ENCODE measurements around the gene SERPINI1. TPM values are rescaled to one million over a fixed set of nuclear protein-coding genes. Genes with fewer than 3 reads are reported as not detected.
"Not testable (repeated sequence)": the region's sequence is repeated elsewhere in the genome, so short reads cannot be mapped to it uniquely, and the experiment has no call there.

The SERPINI1 gene
- total RNA-seq, 2 experiments from 2014 or later = 1.2 to 1.7 TPM

- Mint-ChIP-seq H3K36me3 (ENCODE audit: low read depth) (no peaks in the 10 kb centered on the region), H3K9me3 (ENCODE audit: insufficient read depth) (no peaks in the 10 kb centered on the region), H3K4me1 (ENCODE audit: low read depth) (no peaks in the 10 kb centered on the region), H3K27me3 (ENCODE audit: low read depth) (no peaks in the 10 kb centered on the region), H3K4me3 (no peak overlapping the region), H3K27ac (no peak overlapping the region)
- CTCF ChIA-PET = no interaction called here
- DNase-seq (no peak), ATAC-seq (no peak)
- POLR2A ChIA-PET = no interaction called here
Measured at GRCh38 chr3:167813169-167814123, 77.9 kb downstream of the SERPINI1 start.

- H3K9me3 Mint-ChIP-seq (ENCODE audit: insufficient read depth) = no peaks in the 10 kb centered on the region
- H3K36me3 Mint-ChIP-seq (ENCODE audit: low read depth) = no peaks in the 10 kb centered on the region
- POLR2A ChIA-PET = no interaction called here
- no peak overlapping the region for H3K4me3 Mint-ChIP-seq
- no peak overlapping the region for H3K27ac Mint-ChIP-seq
- DNase-seq (no peak), ATAC-seq (no peak)
- H3K4me1 Mint-ChIP-seq (ENCODE audit: low read depth) = no peaks in the 10 kb centered on the region
- H3K27me3 Mint-ChIP-seq (ENCODE audit: low read depth) = no peaks in the 10 kb centered on the region
- CTCF ChIA-PET = no interaction called here
Measured at GRCh38 chr3:167814441-167814951, 79.0 kb downstream of the SERPINI1 start.

DNA sequence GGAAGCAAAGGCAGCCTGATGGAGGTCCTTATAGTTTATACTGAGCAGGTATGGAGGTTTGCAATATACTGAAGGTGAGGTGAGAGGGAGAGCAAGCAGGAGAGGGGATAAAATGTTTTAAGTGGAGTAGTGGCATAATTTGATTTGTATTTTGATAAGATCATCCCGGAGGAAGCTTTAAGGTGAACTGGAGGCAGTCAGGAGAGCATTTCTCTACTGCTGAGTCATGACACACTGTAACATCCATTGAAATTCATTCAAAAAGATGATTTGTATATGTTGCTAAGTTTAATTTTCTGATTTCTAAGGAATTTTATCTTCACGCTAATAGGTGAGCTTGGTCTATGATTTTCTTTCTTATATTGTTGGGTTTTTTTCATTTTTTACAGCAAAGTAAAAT lies 81.4 kb downstream of the SERPINI1 start:
- ATAC-seq (no peak), DNase-seq (no peak)
- ChIA-PET CTCF (no interaction called here), POLR2A (no interaction called here)
- Mint-ChIP-seq H3K4me3 (no peak overlapping the region), H3K27ac (no peak overlapping the region), H3K36me3 (ENCODE audit: low read depth) (no peaks in the 10 kb centered on the region), H3K27me3 (ENCODE audit: low read depth) (no peaks in the 10 kb centered on the region), H3K4me1 (ENCODE audit: low read depth) (no peaks in the 10 kb centered on the region), H3K9me3 (ENCODE audit: insufficient read depth) (no peaks in the 10 kb centered on the region)

DNA sequence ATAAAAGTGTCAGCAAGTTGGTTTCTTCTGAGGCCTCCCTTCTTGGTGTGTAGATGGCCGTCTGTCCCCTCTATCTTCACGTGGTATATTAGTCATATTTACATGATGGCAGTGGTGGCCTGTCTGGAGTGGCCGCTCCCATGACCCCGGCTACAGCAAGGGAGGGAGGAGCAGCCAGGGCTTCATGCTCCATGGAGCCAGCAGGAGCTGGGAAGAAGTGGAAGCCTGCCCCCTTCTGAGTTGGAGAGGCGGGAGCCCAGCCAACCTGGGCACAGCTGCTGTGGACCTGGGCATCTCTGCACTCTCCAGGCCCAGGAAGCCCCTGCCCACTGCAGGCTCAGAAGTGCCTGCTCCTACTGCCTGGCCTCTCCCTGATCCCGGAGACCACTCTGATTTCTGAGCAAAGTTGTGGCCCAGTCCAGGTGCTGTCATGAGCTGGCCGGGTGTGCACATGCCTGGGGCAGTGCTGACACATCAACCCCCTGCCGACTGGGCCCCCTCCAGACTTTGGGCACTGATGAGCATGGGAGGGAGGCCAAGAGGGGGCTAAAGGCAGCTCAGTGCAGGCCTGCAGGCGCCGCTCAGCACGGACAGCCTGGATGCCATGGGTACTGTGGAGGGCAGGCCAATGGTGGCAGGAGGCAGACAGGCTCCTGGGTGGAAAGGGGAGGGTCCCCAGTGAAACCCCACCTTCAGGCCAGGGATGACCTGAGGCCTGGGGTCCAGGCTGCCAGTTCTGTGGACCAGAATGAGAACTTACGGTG lies 84.8 kb downstream of the SERPINI1 start:
- Mint-ChIP-seq H3K4me1 (ENCODE audit: low read depth) (no peaks in the 10 kb centered on the region), H3K27ac (no peak overlapping the region), H3K4me3 (no peak overlapping the region), H3K27me3 (ENCODE audit: low read depth) (no peaks in the 10 kb centered on the region), H3K9me3 (ENCODE audit: insufficient read depth) (no peaks in the 10 kb centered on the region), H3K36me3 (ENCODE audit: low read depth) (no peaks in the 10 kb centered on the region)
- DNase-seq (no peak), ATAC-seq (no peak)
- POLR2A ChIA-PET = no interaction called here
- CTCF ChIA-PET = no interaction called here

DNA sequence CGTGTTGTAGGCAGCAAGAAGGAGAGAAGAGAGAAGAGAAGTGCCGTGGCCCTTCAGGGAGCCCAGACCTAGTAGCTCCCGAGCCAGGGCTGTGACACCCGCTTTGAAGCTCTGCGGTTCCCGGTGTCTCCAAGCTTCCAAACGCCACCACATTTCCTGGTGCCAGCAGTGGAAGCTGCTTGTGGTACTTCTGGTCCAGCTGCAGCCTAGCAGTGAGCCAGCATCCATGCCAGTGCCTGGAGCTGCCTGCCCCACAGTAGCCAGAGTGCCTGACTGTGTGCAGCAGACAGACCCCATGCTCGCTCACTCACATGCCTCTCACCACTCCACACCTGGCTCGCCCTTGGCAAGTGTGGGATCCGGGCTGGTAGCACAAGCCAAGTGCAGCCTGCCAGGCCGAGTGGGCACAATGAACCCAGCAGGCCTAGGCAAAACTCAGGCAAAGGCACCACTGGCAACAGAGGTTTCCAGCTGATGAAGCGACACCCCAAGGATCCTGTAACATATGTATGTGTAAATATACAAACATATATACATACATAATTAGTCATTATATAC lies 85.8 kb downstream of the SERPINI1 start:
- POLR2A ChIA-PET = no interaction called here
- Mint-ChIP-seq H3K4me1 (ENCODE audit: low read depth) (no peaks in the 10 kb centered on the region), H3K4me3 (no peak overlapping the region), H3K27ac (no peak overlapping the region), H3K27me3 (ENCODE audit: low read depth) (no peaks in the 10 kb centered on the region), H3K9me3 (ENCODE audit: insufficient read depth) (no peaks in the 10 kb centered on the region), H3K36me3 (ENCODE audit: low read depth) (no peaks in the 10 kb centered on the region)
- no peak for ATAC-seq
- CTCF ChIA-PET = no interaction called here
- no peak for DNase-seq

DNA sequence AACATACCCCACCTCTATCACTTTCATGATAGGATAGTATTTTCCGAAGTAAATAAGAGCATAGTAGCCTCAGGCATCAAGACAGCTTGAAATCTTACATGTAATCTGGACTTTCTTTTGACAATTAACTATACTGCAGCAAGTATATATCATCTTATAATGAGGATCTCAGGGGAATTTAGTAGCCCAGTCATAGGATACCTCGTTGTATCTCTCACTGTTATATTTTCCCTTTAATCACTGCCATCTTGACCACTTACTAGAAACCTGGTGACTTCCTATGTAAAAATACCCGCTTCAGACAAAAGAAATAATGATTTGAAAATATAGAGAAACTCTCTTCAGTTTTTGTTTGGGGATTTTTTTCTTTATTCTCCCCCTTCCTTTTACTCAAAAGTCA lies 88.2 kb downstream of the SERPINI1 start:
- CTCF ChIA-PET = no interaction called here
- Mint-ChIP-seq H3K27ac (no peak overlapping the region), H3K4me1 (ENCODE audit: low read depth) (no peaks in the 10 kb centered on the region), H3K4me3 (no peak overlapping the region), H3K27me3 (ENCODE audit: low read depth) (no peaks in the 10 kb centered on the region), H3K36me3 (ENCODE audit: low read depth) (no peaks in the 10 kb centered on the region), H3K9me3 (ENCODE audit: insufficient read depth) (no peaks in the 10 kb centered on the region)
- DNase-seq = no peak
- POLR2A ChIA-PET = no interaction called here
- no peak for ATAC-seq

DNA sequence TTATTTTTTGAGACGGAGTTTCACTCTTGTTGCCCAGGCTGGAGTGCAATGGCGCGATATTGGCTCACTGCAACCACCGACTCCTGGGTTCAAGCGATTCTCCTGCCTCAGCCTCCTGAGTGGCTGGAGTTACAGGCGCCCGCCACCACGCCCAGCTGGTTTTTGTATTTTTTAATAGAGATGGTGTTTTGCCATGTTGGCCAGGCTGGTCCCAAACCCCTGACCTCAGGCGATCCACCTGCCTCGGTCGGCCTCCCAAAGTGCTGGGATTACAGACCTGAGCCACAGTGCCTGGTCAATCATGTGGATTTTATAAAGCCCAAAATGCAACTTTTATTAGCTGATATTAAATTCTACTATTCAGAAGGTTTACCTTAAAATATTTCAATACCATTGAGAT lies 92.1 kb downstream of the SERPINI1 start:
- ATAC-seq; POLR2A ChIA-PET; H3K36me3 Mint-ChIP-seq (ENCODE audit: low read depth); H3K4me1 Mint-ChIP-seq (ENCODE audit: low read depth); H3K9me3 Mint-ChIP-seq (ENCODE audit: insufficient read depth); CTCF ChIA-PET; H3K27me3 Mint-ChIP-seq (ENCODE audit: low read depth); DNase-seq; H3K4me3 Mint-ChIP-seq; H3K27ac Mint-ChIP-seq: not testable (repeated sequence)

DNA sequence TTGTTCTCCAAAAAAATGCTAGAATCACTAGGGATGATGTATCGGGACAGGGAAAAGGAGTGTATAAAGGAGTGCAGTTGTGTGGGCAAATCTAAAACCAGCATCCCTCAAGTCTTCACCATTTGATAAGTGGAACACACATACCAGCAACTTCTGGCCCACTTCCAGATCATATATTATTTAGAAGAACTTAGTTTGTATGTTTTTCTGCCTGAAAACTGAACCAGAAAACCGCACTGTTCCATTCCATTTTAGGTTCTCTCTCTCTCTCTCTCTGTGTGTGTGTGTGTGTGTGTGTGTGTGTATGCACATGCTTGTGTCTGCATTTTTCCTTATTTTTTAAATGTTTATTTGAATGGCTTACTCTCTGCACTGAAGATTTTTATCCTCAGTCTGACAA lies 93.5 kb downstream of the SERPINI1 start:
- ChIA-PET POLR2A (no interaction called here), CTCF (no interaction called here)
- Mint-ChIP-seq H3K4me1 (ENCODE audit: low read depth) (no peaks in the 10 kb centered on the region), H3K4me3 (no peak overlapping the region), H3K27ac (no peak overlapping the region), H3K9me3 (ENCODE audit: insufficient read depth) (no peaks in the 10 kb centered on the region), H3K27me3 (ENCODE audit: low read depth) (peaks cover 7% of the 10 kb centered on the region), H3K36me3 (ENCODE audit: low read depth) (no peaks in the 10 kb centered on the region)
- DNase-seq (no peak), ATAC-seq (no peak)

GRCh38 chr3:167830007-167830406 lies 94.5 kb downstream of the SERPINI1 start:
- no peak for DNase-seq
- no peaks in the 10 kb centered on the region for H3K4me1 Mint-ChIP-seq (ENCODE audit: low read depth)
- no peaks in the 10 kb centered on the region for H3K9me3 Mint-ChIP-seq (ENCODE audit: insufficient read depth)
- peaks cover 7% of the 10 kb centered on the region for H3K27me3 Mint-ChIP-seq (ENCODE audit: low read depth)
- no peaks in the 10 kb centered on the region for H3K36me3 Mint-ChIP-seq (ENCODE audit: low read depth)
- CTCF ChIA-PET = no interaction called here
- POLR2A ChIA-PET = no interaction called here
- H3K4me3 Mint-ChIP-seq = no peak overlapping the region
- no peak overlapping the region for H3K27ac Mint-ChIP-seq
- no peak for ATAC-seq

DNA sequence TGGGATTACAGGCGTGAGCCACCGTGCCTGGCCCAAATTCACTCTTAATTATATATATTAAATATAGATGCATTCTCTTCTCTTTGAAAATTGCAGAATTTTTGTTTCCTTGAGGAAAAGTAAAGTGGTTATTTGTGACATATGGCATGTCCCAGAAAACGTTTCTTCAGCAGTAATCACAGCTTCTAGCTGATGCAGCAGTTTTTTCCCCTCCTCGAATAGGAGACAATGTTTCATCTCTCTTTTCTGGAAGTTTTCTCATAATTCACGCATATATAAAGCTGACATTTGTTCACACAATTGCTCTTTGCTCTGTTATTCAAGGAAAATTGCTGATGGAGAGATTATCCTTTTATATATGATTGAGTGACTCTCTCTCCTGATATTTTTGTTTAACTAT lies 99.8 kb downstream of the SERPINI1 start:
- no peaks in the 10 kb centered on the region for H3K36me3 Mint-ChIP-seq (ENCODE audit: low read depth)
- no peak overlapping the region for H3K27ac Mint-ChIP-seq
- H3K4me1 Mint-ChIP-seq (ENCODE audit: low read depth) = no peaks in the 10 kb centered on the region
- peaks cover 7% of the 10 kb centered on the region for H3K27me3 Mint-ChIP-seq (ENCODE audit: low read depth)
- DNase-seq = no peak
- H3K9me3 Mint-ChIP-seq (ENCODE audit: insufficient read depth) = no peaks in the 10 kb centered on the region
- POLR2A ChIA-PET = no interaction called here
- CTCF ChIA-PET = no interaction called here
- no peak for ATAC-seq
- H3K4me3 Mint-ChIP-seq = no peak overlapping the region

DNA sequence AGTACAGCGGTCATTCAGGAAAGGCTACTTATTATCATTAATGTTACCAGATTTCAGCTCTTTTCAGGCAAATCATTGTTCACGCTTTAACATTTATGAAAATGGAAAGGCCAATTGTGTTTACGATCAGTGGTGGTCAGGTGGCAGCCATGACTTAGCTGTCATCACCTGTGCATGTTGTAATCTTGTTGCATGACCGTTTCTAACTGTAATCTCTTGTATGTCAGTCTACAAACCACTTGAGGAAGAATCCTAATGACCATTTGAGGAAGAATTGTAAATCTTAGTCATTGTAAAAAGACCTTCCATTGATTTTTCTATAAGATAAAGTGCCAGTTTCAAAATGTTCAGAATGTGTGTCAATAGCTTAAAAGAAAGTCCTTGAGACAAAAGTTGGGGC lies 100.4 kb downstream of the SERPINI1 start:
- H3K36me3 Mint-ChIP-seq (ENCODE audit: low read depth) = no peaks in the 10 kb centered on the region
- no peak overlapping the region for H3K27ac Mint-ChIP-seq
- no peaks in the 10 kb centered on the region for H3K9me3 Mint-ChIP-seq (ENCODE audit: insufficient read depth)
- ChIA-PET POLR2A (no interaction called here), CTCF (no interaction called here)
- H3K27me3 Mint-ChIP-seq (ENCODE audit: low read depth) = peaks cover 5% of the 10 kb centered on the region
- no peak for DNase-seq
- no peak for ATAC-seq
- no peak overlapping the region for H3K4me3 Mint-ChIP-seq
- H3K4me1 Mint-ChIP-seq (ENCODE audit: low read depth) = no peaks in the 10 kb centered on the region

DNA sequence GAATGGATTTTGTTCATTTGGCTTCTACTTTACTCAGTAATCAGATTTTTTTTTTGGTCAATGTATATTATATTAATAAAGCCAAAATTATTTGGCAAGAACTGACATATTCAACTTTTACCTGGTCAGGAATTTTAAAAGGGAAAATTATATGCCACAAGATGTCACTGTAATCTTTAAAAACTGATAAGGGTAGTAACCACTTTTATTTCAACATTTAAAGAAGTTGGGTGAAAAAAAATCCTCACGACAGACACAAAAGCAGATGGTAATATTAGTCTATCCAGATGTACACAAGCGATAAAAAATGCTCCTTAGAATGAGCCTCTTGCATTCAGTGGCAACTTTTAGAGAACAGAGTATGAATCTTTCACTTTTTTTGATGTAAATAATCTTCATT lies 101.9 kb downstream of the SERPINI1 start:
- H3K36me3 Mint-ChIP-seq (ENCODE audit: low read depth) = no peaks in the 10 kb centered on the region
- H3K27me3 Mint-ChIP-seq (ENCODE audit: low read depth) = no peaks in the 10 kb centered on the region
- POLR2A ChIA-PET = no interaction called here
- no peak overlapping the region for H3K27ac Mint-ChIP-seq
- DNase-seq = no peak
- H3K9me3 Mint-ChIP-seq (ENCODE audit: insufficient read depth) = no peaks in the 10 kb centered on the region
- H3K4me3 Mint-ChIP-seq = no peak overlapping the region
- CTCF ChIA-PET = no interaction called here
- no peaks in the 10 kb centered on the region for H3K4me1 Mint-ChIP-seq (ENCODE audit: low read depth)
- no peak for ATAC-seq

All from activated CD8-positive, alpha-beta T cell treated with anti-CD3 and anti-CD28 coated beads, Interleukin-2, amount 10 ng/mL, durations not matched to agents 7 days and 5 days (primary cell).